CD4-positive, alpha-beta T cell treated with Interleukin-15 for 1 hour (primary cell): Measurements from ENCODE around the gene SULT4A1.

Experiments
- DNase-seq: peaks from one replicate; pipeline ENCODE4 v3.0.0-alpha.2; 2020

The SULT4A1 gene

GRCh38 chr22:43796567-43796966 is 65.7 kb downstream of the SULT4A1 start:
- DNase-seq = no peak

DNA sequence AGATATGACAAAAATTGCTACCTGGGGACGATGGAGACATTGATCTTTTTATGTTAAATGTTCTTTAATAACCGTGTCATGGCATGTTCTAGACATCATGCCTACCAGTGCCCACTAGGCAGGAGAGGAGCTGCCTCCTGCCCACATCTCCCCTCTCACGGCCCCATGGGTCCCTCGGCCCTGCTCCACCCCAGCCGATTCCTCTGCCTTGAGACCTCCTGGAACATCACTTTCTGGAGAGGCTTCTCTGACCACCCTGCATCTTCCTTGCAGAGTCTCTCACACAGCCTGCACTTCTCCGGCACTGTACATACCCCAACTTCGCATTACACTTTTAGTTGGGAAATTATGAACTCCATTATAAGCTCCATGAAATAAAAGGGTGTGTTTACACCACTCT is 67.0 kb downstream of the SULT4A1 start:
- no peak for DNase-seq

- DNase-seq = no peak
Observed at GRCh38 chr22:43792905-43793304, 69.4 kb downstream of the SULT4A1 start.

DNA sequence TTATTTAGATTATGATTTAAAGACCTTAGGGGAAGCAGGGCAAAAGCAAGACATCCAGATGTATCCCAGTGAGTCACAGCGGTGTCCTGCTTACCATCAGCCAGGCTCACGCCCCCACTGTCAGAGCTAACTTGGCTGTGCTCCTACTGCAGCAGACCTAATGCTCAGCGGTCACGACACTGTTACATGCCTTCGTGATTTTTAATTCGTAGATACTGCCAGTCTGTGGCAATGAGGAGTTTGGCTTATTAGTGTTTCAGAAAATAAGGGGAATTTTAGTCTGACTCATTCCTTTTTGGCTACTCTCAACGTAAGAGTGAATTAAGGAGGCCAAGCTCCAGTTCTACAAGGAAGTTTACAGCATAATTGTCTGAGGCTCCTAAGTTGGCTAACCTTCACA is 72.9 kb downstream of the SULT4A1 start:
- no peak for DNase-seq

DNA sequence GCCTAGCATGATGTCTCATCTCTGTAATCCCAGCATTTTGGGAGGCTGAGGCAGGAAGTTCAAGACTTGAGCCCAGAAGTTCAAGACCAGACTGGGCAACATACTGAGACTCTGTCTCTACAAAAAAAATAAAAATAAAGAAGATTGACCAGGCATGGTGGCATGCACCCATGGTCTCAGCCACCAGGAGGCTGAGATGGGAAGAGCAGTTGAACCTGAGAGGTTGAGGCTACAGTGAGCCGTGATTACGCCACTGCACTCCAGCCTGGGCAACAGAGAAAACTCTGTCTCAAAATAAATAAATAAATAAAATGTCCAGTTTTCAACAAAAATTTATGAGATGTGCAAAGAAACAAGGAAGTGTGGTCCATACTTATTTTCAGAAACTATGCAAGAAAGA is 78.5 kb downstream of the SULT4A1 start:
- no peak for DNase-seq

DNA sequence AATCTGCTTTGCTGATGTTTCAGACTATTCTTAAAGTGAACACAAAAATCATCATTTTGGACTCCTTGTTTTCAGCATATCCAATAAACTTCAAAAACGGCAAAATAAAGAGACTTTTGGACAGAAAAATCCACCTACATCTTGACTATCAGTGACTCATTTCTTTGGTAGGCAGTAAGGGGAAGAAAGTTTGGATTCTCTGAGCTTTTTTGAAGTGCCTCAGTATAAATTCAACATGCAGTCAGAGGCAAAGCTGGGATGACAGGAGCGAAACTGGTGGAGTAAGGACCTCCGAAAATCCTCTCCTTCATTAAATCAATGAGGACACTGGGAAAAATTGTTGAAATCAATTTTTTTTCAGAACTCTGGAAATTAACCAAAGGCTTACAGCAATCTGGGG is 79.9 kb downstream of the SULT4A1 start:
- no peak for DNase-seq

- DNase-seq = no peak
Observed at GRCh38 chr22:43777286-43777685, 85.0 kb downstream of the SULT4A1 start.

- DNase-seq = no peak
Observed at GRCh38 chr22:43776081-43776670, 86.1 kb downstream of the SULT4A1 start.
